ENCODE data around the gene THOP1.

The THOP1 gene

DNA sequence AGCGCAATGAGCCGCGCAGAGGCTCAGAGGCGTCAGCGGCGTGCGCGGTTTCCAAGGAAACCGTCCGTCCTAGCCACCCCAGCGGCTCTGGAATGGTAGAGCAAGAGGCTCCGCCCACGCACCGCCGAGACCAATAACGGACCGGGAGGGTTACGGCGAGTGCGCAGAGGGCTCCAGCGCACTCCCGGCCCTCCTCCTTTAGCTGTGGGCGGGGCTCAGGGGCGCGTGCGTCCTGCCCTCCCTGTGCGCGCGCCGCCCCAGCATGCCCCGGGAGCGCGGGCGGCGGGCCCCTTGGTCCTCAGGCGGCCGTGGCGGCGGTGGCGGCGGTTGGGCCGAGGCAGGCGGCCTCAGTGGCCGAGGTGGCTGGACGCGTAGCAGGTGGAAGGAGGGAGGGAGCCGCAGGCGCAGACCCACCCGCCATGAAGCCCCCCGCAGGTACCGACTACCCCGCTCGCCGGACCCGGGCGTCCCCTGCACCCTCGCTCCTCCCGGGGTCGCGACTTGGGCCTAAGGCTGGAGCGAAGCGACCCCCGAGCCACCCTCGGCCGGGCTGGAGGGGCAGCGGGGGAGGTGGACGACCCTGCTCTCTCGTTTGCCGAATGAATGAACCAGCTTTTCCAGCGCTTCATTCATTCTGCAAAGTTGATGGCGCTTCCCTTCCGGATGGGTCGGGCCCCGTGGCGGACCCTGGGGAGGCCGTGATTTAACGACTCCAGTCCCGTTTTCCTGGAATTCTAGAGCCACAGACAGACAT is at the start of gene THOP1:
THOP1 (plus strand) TSS at position 260 of the 754 bp plus-strand sequence; CDS start at position 420, 160 bp downstream.
- peak; percentile 96 to 99 (median 96) for DNase-seq (ENCODE audit: low read depth in 2 of 3, low spot score in 2 of 3)

- no peak for DNase-seq (ENCODE audit: low read depth in 2 of 3, low spot score in 2 of 3)
These were observed 48.6 kb upstream of the THOP1 start for GRCh38 chr19:2736550-2737190.

DNA sequence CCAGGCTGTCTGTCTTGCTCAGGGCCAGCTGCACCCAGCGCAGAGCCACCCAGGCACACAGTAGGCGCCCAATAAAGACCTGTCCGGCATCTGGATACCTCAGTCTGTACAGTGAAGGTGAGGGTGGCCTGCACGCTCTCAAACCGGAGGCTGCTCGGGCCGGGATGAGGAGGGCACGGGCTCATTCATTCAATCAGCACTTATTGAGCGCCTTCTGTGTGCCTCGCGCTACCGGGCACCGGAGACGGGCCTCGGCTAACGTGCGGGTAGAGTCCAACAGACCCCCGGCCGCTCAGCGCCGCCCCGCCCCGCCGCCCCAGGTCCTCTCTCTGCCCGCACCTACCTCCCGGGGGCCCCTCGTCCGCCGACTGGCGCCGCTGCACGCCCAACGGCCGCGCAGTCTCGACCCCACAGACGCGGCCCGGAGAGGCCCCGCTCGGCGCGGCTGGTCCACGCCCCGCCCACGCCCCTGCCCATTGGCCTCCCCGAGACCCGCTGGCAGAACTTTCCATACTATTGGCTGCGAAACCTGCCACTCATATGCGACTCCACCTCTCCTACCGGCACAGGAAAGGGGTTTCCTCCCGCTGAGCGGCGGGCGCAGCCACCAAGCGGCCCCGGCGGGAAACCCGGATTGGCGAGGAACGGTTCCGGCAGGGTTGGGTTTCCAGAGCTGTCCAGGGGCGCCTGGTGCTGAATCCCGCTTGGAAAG is 45.5 kb upstream of the THOP1 start, which contains the start of gene SLC39A3:
SLC39A3 (minus strand) TSS at position 416 of the 712 bp plus-strand sequence. CDS start 2,760 bp downstream, outside the sequence.
- DNase-seq (ENCODE audit: low read depth in 2 of 3, low spot score in 2 of 3) = peak; percentile 97 to 99 (median 99)

DNA sequence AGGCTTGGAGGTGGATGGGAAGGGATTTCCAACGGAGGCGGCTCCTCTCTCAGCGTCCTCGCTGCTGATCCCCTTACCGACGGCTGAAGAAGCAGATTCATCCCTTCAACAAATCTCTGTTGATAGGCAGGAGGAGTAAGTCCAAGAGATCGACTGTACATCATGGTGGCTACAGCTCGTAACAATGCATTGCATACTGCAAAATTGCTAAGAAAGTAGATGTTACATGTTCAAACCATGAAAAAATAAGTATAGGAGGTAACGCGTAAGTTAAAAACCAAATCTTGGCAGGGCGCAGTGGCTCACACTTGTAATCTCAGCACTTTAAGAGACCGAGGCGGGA is 45.0 kb upstream of the THOP1 start:
- no peak for DNase-seq (ENCODE audit: low read depth in 2 of 3, low spot score in 2 of 3)

DNA sequence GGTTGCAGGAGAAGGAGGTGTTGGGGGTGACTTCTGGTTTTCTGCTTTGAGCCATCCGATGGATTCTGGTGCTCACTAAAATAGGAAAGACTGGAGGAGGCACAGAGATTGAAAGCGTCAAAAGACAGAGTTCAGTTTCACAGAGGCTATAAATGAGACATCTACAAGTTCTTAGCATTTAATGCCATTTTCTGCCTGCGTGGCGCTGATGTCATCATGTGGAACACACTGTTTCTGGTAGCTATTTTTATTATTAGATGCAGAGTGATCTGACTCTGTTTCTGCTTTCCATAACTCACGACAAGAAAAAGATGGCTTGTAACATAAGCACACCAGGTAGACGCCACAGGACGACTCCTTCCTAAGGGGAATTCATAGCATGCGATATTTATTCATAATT is 42.2 kb upstream of the THOP1 start:
- DNase-seq (ENCODE audit: low read depth in 2 of 3, low spot score in 2 of 3) = no peak

- no peak for DNase-seq (ENCODE audit: low read depth in 2 of 3, low spot score in 2 of 3)
These were observed 41.2 kb upstream of the THOP1 start for GRCh38 chr19:2744113-2744512.

- DNase-seq (ENCODE audit: low read depth in 2 of 3, low spot score in 2 of 3) = no peak
These were observed 38.0 kb upstream of the THOP1 start for GRCh38 chr19:2747349-2747748.

GRCh38 chr19:2750808-2751437 is 34.4 kb upstream of the THOP1 start:
- no peak for DNase-seq (ENCODE audit: low read depth in 2 of 3, low spot score in 2 of 3)

DNA sequence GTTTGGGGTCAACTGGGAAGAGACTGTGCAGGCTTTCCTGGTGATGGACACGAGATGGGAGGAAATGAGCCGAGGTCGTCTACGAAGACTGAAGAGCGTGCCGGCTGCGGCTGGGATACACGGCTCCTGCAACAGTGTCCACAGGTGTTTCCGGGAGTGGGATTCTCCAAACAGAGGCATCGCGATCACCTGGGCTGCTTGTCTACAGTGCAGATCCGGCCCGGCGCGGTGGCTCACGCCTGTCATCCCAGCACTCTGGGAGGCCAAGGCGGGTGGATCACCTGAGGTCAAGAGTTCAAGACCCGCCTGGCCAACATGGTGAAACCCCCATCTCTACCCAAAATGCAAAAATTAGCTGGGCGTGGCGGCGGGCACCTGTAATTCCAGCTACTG is 33.9 kb upstream of the THOP1 start:
- DNase-seq (ENCODE audit: low read depth in 2 of 3, low spot score in 2 of 3) = no peak

DNA sequence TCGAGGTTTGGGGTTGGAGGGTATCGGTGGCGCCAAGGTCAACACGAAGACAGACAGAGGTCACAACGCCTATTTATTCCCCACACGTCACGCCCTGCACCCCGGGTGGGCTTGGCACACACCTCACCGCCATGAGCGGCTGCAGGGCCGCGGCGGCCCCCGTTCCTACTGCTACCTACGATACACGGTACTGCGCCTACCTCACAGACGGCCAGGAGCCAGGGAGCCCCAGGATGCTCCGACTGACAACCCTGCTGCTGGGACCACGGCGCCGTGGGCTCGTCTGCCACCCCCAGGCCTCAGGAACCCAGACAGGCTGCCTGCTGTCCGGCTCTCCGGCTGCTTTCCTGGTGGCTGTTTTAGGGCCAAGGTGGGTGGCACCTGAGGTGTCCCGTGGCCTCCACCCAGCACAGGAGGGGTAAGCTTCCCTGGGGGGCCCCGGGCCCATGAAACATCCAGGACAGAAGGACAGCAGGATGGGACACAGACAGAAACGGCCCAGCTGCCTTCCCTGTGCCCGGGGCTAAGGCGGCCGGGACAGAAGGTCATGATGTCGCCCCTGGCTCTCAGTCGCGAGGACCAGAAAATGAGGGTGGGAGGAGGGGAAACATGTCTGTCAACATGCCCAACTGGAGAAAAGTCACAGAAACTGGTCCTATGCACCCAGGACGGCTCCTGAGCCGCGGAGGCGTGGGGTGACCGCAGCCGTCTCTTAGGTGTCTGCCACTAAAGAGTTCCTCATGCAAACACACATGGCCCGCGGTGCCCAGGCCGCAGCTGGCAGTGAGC is 30.4 kb upstream of the THOP1 start:
- DNase-seq (ENCODE audit: low read depth in 2 of 3, low spot score in 2 of 3) = no peak

DNA sequence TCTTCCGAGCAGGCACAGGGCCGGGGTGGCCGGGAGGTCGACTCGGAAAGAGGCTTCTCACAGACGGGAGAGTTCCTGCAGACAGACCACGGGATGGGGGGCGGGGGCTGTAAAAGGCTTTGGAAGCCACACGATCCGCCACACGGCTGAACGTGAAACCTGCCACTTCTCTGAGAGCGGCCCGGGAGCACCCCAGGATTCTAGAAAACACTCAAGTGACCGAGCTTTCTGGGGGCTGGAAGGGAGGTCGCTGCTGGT is 29.9 kb upstream of the THOP1 start:
- DNase-seq (ENCODE audit: low read depth in 2 of 3, low spot score in 2 of 3) = no peak

GRCh38 chr19:2755811-2756210 is 29.5 kb upstream of the THOP1 start:
- DNase-seq (ENCODE audit: low read depth in 2 of 3, low spot score in 2 of 3) = no peak

DNA sequence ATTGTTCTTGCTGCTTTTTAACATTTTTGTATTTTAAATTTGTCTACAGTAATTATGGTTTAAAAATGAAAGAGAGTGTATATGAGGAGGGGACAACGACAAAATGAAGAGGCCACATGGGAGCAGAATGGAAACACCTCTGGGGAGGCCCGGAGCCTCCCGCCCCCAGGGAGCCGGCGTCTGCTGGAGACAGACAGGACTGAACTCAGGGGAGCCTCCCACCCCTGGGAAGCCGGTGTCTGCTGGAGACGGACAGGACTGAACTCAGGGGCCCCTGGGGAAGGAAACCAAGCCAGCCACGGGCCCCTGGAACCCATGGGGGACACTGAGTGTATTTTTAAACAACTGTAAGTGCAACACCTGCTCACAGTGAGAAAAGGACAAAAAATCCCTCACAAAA is 28.8 kb upstream of the THOP1 start:
- no peak for DNase-seq (ENCODE audit: low read depth in 2 of 3, low spot score in 2 of 3)

DNA sequence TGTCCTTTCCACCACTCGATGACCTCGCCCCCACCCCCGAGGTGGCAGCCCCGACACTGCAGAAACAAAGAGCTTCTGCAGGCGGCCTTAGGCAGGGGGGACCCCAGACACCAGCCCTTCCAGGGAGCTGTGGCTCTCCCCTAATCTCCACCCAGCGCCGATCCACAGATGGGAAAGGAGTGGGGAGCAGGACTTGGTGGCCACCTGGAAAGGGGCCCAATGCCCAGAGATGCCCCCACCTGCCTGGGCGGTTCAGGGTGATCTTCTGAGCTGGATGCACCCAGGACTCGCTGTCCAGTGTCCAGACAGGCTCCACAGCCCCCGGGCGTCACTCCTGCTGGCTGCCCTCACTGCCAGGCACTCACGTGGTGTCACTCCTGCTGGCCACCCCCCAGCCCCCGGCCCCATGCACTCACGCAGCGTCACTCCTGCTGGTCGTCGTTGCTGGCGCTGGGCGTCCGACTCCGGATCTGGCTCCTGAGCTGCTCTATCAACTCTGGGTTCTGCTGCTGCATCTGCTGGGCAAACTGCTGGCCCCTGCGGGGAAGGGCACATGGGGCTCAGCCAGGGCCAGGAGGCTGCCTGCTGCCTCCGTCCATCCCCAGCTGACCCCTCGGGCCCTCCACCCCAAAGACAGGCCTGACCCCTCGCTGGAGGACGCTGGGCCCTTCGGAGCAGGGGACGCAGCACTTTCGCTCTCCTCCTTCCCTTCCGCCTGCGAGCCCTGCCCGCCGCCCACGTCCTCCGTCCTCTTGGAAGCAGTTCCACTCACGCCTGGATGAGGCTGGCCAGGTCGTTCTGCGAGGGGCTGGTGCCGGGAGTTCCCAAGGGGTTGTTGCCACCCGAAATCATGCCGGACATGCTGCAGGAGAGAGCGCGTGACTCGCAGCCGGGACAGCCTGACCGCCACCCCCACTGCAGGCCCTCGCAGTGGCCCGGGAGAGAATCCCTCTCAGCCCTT is 28.1 kb upstream of the THOP1 start:
- DNase-seq (ENCODE audit: low read depth in 2 of 3, low spot score in 2 of 3) = no peak

GRCh38 chr19:2758601-2759313 is 26.5 kb upstream of the THOP1 start:
- DNase-seq (ENCODE audit: low read depth in 2 of 3, low spot score in 2 of 3) = no peak

DNA sequence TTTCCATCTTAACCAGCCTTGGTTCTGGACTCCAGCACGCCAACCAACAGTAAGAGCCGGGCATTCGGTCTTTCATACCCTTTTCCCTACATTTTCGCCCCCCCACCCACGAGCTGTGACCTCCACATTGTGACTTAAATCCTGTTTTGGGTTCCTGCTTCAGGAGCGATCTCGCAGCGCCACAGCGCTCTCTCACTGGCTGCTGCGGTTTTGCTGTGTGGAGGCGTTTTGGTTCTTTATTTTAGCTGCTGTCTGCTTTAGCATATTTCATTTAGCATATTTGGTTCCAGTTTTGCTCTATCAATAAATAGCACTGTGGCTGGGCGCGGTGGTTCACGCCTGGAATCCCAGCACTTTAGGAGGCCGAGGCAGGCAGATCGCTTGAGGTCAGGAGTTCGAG is 25.9 kb upstream of the THOP1 start:
- no peak for DNase-seq (ENCODE audit: low read depth in 2 of 3, low spot score in 2 of 3)

DNA sequence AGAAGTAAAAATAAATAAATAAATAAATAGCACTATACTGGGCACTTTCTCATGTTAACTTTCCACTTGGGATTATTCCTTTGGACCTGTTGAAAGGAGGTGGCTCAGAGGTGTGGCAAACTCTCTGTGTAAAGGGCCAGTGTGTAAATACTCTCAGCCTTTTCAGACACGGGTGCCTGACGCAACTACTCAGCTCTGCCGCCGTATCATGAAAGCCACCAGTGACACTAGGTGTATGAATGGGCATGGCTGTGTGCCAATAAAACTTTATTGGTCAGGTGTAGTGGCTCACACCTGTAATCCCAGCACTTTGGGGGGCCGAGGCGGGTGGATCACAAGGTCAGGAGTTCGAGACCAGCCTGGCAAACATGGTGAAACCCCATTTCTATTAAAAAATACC is 25.3 kb upstream of the THOP1 start:
- DNase-seq (ENCODE audit: low read depth in 2 of 3, low spot score in 2 of 3) = no peak

DNA sequence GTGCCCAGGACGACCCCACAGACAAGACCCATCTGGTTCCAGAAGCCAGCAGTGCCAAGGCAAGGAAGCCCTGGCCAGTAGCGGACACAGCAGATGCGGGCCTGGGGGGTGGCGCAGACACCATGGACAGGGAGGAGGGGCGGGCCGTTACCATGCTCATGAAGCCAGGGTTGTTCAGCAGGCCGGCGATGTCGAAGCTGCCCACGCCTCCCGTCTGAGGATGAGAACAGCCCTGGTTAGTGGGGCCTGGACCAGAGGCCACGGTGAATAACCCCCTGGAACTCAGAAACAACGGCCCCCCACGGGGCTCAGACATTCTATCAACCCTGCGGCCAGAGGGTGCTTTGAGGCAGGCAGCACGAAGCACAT is 24.0 kb upstream of the THOP1 start:
- DNase-seq (ENCODE audit: low read depth in 2 of 3, low spot score in 2 of 3) = no peak

Measured in activated CD8-positive, alpha-beta memory T cell treated with anti-CD3 and anti-CD28 coated beads for 48 hours (primary cell).